NT2/D1 (cell line): ENCODE results near the gene SBF2.

Source experiments
- SUZ12 ChIP-seq: IDR thresholded peaks from 2 replicates; pipeline ENCODE4 v1.6.1; 2011; ENCODE audit not compliant: insufficient read length, insufficient read depth; ENCODE audit errors: extremely low read depth
- YY1 ChIP-seq: IDR thresholded peaks from 2 replicates; pipeline ENCODE4 v1.6.1; 2011; ENCODE audit not compliant: insufficient read length, insufficient read depth

DNA sequence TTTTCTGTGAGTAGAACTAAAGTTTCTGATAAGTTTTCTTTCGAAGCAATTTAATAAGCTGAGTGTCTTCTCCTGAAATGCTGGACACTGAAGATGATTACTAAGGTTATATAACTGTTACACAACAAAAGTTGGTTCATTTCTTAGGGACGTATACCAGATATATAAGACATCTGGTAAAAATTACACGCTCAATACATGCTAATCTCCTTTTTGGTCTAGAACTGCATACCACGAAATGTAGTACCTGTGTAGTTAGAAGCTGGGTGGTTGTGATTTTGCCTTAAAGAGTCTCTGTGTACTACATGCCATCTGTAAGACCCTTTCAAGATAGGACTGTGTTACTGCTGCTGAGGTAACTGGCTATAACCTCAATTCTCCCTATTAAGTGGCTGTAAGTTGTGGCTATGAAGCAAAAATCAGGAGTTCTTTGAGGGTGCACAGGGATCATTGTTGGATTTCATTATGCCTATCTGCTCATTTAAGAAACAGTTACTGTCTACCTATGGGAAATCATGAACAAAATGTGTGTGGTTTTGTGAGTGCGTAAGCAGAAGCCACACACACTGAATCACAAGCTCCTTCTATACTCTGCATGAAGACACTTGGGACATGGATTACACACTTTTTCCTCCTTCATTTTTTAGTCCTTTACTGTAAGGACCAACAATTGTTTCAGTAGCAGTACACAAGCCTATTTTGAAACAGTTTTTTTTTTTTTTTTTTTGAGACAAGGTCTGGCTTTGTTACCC is 434.3 kb downstream of the SBF2 start:
- TF ChIP-seq YY1 (no peak), SUZ12 (no peak)
